ENCODE results near the gene DTX1.

DTX1 gene

GRCh38 chr12:113092607-113093408 lies 36.3 kb downstream of the DTX1 start:
- DNase-seq = peak in 8 of 56 donors; percentile 4 to 32 (median 12)

- no peak for DNase-seq
These were observed 37.0 kb downstream of the DTX1 start for GRCh38 chr12:113093409-113094101.

GRCh38 chr12:113094738-113095137 lies 38.2 kb downstream of the DTX1 start:
- DNase-seq = no peak

GRCh38 chr12:113095405-113095804 lies 38.9 kb downstream of the DTX1 start:
- DNase-seq = no peak

GRCh38 chr12:113096675-113097461 lies 40.3 kb downstream of the DTX1 start:
- DNase-seq = peak in 2 of 56 donors; percentile 31 to 35

- peak in 55 of 56 donors; percentile 33 to 91 (median 79) for DNase-seq
These were observed 41.3 kb downstream of the DTX1 start for GRCh38 chr12:113097716-113098440.

GRCh38 chr12:113098441-113099028 lies 42.0 kb downstream of the DTX1 start:
- peak in 55 of 56 donors; percentile 23 to 89 (median 70) for DNase-seq

- no peak for DNase-seq
These were observed 42.8 kb downstream of the DTX1 start for GRCh38 chr12:113099364-113099763.

GRCh38 chr12:113099764-113100163 lies 43.2 kb downstream of the DTX1 start:
- no peak for DNase-seq

GRCh38 chr12:113101751-113102150 lies 45.2 kb downstream of the DTX1 start:
- DNase-seq = peak in 2 of 56 donors; percentile 21 to 42

GRCh38 chr12:113102811-113103210 lies 46.3 kb downstream of the DTX1 start:
- no peak for DNase-seq

- DNase-seq = peak in 34 of 56 donors; percentile 7 to 88 (median 50)
These were observed 47.4 kb downstream of the DTX1 start for GRCh38 chr12:113103756-113104450.

- no peak for DNase-seq
These were observed 48.5 kb downstream of the DTX1 start for GRCh38 chr12:113104953-113105510.

- DNase-seq = no peak
These were observed 49.2 kb downstream of the DTX1 start for GRCh38 chr12:113105606-113106271.

GRCh38 chr12:113106361-113106760 lies 49.8 kb downstream of the DTX1 start:
- no peak for DNase-seq

GRCh38 chr12:113108308-113108707 lies 51.8 kb downstream of the DTX1 start:
- DNase-seq = no peak

- peak in 1 of 56 donors; percentile 13 for DNase-seq
These were observed 52.8 kb downstream of the DTX1 start for GRCh38 chr12:113109360-113109759.

- DNase-seq = no peak
These were observed 53.5 kb downstream of the DTX1 start for GRCh38 chr12:113109872-113110599.

Data from nucleus accumbens (tissue), 56 donors.